OCI-M2 (cell line): ENCODE measurements around the gene AMBRA1.
"Not testable (repeated sequence)": the region's sequence is repeated elsewhere in the genome, so short reads cannot be mapped to it uniquely, and the experiment has no call there.

Source experiments
- DNase-seq: peaks from one replicate; lab custom pipeline; 2025; ENCODE audit not compliant: unreplicated experiment; lab: John Stamatoyannopoulos, UW

The AMBRA1 gene

DNA sequence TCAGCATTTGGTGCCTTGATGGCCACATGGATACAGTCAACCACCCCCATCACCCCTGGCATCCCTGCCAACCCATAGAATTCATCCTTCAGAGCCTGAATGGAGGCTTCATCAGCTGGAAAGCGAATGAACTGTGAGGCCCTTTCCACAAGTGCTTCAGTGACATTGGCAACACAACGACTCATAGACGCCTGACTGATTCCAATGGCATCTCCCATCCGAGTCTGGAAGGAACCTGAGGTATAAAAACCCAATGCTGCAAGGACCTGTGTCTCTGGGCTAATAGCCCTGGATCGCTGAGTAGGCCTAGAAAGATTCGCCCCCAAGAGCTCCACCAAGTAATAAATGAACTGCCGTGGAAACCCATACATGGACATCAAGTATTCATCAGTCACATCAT lies 21.9 kb upstream of the AMBRA1 start:
- no peak for DNase-seq

DNA sequence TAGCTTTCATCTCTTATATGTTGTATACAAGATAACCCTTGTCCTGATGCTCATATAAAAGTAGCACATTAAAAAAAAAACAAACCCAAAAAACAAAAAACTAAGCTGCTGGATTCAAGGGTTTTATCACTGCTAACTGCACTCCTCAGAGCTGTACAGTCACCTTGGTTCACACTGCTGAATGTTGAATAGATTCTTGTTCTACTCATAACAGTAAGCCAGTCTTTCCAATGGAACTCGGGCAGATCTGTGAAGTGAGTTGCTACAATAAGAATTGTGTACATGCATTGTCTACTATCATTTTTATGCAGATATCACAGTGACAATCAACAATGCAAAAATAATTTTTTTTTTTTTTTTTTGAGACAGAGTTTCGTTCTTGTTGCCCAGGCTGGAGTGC lies 18.5 kb upstream of the AMBRA1 start:
- DNase-seq = no peak

GRCh38 chr11:46611526-46612304 lies 17.9 kb upstream of the AMBRA1 start:
- DNase-seq = no peak

DNA sequence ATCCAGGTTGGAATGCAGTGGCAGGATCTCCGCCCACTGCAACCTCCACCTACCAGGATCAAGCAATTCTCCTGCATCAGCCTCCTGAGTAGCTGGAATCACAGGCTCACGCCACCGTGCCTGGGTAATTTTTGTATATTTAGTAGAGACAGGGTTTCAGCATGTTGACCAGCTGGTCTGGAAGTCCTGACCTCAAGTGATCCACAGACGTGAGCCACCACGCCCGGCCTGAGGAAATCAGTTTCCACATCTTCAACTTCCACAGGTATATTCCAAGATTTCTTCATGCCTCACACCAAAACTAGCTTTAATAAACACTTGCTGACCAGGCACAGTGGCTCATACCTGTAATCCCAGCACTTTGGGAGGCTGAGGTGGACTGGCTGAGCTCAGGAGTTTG lies 15.6 kb upstream of the AMBRA1 start:
- no peak for DNase-seq

DNA sequence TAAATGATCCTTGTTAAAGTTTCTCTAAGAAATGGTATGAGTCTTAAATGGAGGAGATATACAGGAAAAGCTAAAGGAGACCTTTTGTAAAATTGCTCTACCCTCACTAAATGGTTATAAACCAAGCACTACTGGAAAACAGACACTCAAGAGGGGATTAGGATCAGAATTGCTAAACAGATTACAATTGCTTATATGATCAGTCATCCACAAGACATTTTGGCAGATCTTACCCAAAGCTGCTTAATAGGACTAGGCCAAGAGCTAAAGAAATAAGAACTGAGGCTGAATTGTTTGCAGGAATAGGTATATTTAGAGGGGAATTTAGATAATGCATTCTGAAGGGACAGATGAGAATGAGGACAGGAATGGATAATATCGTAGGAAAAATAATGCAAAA lies 13.7 kb upstream of the AMBRA1 start:
- DNase-seq = no peak

GRCh38 chr11:46604796-46605195 lies 11.0 kb upstream of the AMBRA1 start:
- DNase-seq = no peak

- no peak for DNase-seq
These were observed 10.0 kb upstream of the AMBRA1 start for GRCh38 chr11:46603704-46604308.

DNA sequence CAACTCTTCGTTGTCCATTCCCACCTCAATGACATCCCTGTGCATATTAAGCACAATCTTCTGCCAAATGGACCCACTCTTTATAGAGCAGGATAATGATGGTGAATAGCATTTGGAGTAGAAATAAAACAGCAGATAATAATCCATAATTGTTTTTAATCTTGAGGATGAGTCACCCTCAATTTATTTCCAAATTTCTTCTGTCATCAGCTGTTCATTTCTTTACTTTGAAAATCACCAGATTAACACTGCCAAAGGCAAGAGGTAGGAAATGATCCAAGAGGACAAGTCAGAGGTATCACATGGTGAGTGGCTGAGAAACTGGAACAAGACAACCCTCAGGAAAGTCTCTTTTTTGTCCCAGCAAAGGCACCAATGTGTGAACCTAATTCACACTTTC lies 7.3 kb upstream of the AMBRA1 start:
- DNase-seq = no peak

DNA sequence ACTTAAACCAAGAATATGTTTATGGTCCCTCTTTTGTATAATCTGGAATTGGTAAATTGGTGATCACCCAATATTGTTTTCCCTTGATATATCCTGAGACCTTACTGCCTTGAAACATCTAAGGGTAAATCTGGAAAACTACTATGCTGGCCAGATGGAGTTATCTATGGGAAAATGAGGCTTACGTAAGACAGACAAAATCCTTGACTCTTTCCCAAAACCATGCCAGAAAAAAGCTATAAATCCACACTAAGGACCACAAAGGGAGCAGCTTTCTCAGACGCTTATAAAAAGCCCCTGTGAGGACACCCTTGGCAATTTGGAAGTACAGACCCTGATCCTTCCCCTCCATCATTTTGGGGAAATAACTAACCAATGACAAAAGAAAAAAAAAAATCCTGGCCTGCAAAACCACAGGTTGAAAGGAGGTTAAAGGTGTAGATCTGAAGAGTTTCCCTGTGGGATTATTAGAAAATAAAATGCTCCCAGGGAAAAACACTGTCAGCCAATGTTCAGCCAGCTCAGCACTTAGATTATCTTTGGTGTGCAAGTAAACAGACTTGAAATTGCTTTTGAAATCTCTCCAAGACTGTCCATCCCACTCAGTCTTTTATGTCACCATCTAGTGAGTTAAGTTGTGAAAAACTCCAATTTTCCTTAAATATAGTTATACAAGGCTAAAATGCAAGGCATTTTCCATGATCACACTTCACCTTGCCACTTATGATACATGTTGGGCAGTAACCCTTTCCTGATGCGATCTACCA lies 6.6 kb upstream of the AMBRA1 start:
- no peak for DNase-seq

GRCh38 chr11:46599340-46600193 lies 5.7 kb upstream of the AMBRA1 start:
- no peak for DNase-seq

DNA sequence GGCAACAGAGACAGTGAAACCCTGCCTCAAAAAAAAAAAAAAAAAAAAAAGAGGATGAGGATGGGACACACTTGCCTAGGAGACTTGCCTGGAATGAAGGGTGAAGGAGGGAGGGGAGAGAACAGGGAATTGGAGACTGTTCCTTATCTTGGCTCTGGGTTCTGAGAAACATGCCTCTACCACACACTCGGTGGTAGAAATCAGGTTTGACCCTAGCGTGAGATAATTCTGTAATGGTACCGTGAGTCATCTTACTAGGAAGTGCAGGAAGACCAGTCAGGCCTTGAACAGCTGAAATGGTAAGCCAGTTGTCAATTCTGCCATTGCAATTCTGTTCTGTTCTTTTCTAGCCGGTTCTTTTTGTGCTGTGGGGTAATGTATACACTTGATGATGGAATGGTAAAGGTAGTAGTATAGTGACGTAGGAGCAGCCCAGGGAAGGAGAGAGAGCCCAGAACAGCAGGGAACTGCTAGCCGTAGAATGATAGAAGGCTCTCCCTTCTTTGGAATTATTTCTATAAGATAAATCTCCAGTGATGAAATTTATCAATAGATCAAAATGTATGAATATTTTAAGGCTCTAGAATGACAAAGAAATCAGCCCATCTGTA lies 3.9 kb upstream of the AMBRA1 start:
- DNase-seq = no peak

DNA sequence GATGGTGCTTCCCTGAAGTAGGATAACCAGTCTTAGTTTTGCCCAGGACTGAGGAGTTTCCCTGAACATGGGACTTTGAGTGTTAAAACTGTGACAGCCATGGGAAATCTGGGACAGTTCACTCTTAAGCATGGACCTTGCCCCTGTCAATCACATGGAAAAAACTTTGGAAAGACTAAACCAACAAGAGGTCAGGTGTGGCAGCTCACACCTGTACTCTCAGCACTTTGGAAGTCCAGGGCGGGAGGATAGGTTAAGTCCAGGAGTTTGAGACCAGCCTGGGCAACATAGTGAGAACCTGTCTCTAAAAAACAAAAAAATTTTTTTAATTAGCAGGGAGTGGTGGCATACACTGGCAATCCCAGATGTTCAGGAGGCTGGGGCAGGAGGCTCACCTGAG lies 3.3 kb upstream of the AMBRA1 start:
- DNase-seq = no peak

DNA sequence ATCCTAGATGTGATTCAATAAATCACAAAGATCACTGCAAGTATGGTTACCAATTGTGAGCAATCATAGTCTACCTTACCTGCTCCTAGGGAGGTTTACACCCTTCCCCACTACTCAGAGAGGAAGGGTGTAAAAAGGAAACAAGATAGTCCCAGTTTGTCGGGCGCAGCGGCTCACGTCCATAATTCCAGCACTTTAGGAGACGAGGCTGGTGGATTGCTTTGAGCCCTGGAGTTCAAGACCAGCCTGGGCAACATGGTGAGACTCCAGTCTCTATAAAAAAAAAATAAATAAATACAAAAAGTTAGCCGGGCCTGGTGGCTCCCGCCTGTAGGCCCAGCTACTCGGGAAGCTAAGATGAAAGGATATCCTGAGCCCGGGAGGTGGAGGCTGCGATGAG lies 962 bp upstream of the AMBRA1 start:
- DNase-seq = no peak

- no peak for DNase-seq
These were observed 514 bp upstream of the AMBRA1 start for GRCh38 chr11:46594374-46594700.

DNA sequence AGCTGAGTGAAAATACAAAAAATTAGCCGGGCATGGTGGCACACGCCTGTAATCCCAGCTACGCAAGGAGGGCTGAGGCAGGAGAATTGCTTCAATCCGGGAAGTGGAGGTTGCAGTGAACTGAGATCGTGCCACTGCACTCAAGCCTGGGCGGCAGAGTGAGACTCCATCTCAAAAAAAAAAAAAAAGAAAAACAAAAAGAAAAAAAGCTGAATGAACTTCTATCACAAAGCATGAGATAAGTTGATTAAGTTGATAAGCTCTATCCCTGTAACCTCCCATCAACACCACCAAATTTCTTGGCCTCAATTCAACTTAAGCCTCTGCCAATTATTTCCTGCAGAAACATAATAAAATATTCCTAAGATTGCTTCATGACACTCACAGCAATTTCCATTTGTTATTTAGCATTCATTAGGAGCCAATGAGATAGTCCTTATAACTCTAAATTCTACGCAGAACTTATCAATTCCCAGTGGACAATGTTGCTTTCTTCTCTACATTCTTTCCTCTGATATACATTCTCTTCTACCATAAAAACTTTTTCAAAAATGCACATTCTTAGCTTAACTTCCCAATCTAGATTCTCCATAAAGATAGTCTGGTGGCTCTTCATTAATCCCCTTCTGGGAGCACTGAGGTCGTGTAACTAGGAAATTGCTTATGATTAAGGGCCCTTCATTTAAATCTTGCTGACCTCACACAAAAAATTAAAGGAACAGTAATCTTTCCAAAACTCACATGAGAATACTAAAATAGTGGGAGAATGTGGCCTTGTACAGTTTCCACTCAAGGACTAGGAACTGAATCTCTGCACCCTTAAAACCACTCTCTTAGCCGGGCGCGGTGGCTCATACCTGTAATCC lies 2.9 kb downstream of the AMBRA1 start:
- no peak for DNase-seq

GRCh38 chr11:46588915-46589314 lies 4.9 kb downstream of the AMBRA1 start:
- DNase-seq = no peak

DNA sequence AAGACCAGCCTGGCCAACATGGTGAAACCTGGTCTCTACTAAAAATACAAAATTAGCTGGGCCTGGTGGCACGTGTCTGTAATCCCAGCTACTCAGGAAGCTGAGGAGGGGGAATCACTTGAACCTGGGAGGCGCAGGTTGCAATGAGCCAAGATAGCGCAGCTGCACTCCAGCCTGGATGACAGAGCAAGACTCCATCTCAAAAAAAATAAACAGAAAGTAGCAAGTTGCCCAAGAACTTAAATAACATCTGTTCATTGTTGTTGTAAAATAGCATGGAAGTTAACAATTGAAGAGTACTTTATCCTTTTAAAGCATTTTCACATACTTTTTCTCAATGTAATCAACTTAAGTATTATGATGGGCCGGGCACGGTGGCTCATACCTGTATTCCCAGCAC lies 5.7 kb downstream of the AMBRA1 start:
- DNase-seq = no peak

DNA sequence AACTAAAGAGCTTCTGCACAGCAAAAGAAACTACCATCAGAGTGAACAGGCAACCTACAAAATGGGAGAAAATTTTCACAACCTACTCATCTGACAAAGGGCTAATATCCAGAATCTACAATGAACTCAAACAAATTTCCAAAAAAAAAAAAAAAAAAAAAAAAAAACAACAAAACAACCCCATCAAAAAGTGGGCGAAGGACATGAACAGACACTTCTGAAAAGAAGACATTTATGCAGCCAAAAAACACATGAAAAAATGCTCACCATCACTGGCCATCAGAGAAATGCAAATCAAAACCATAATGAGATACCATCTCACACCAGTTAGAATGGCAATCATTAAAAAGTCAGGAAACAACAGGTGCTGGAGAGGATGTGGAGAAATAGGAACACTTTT lies 10.3 kb downstream of the AMBRA1 start:
- DNase-seq = not testable (repeated sequence)

DNA sequence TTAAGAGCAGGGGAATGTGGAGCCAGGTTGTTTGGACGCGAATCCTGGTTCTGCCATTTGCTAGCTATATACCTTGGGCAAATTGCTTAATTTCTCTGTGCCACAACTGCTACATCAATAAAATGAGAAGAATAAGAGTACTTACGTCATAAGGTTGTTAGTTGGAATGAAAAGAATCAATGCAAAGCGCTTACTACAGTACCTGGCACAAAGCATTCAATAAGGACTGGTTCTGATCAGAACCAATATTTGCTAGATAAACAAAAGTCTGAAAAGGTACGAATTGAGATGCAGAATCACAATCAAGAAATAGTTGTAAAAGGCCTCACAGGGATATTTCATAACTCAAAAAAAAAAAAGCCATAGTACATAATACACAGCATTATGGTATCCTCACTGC lies 11.2 kb downstream of the AMBRA1 start:
- DNase-seq = no peak

DNA sequence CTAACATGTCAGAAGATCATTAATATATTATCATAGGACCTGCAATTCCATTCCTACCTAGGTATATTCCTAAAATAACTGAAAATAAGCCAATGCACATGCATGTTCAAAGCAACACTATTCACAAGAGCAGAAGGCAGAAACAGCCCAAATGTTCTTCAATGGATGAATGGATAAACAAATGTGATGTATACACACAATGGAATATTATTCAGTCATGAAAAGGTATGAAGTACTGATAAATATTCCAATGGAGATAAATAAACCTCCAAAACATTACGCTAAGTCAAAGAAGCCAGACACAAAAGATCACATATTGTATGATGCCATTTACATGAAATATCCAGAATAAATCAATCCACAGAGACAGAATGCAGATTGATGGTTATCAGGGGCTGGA lies 16.8 kb downstream of the AMBRA1 start:
- no peak for DNase-seq
